Activated naive CD8-positive, alpha-beta T cell treated with anti-CD3 and anti-CD28 coated beads for 36 hours (primary cell): Measurements from ENCODE around the gene NT5DC1. TPM values are rescaled to one million over a fixed set of nuclear protein-coding genes. Genes with fewer than 3 reads are reported as not detected.

Experiments used
- DNase-seq: peaks from one replicate; pipeline ENCODE4 v3.0.0; 2021
- H3K27ac Mint-ChIP-seq: one replicate; pipeline ENCODE4 v1.8.0; 2022; ENCODE audit warnings: mild to moderate bottlenecking, moderate library complexity, mixed read lengths
- H3K27me3 Mint-ChIP-seq: one replicate; pipeline ENCODE4 v1.8.0; 2022; ENCODE audit warnings: mild to moderate bottlenecking, mixed read lengths
- H3K36me3 Mint-ChIP-seq: one replicate; pipeline ENCODE4 v1.8.0; 2021; ENCODE audit warnings: mild to moderate bottlenecking, mixed read lengths
- H3K4me1 Mint-ChIP-seq: one replicate; pipeline ENCODE4 v1.8.0; 2021; ENCODE audit warnings: mixed read lengths
- H3K4me3 Mint-ChIP-seq: one replicate; pipeline ENCODE4 v1.8.0; 2022; ENCODE audit warnings: mild to moderate bottlenecking, moderate library complexity, mixed read lengths
- H3K9me3 Mint-ChIP-seq: one replicate; pipeline ENCODE4 v1.8.0; 2022; ENCODE audit warnings: mixed read lengths
- total RNA-seq, 2 experiments: library from RNA; stranded (reverse); gene quantifications; one replicate each; pipeline ENCODE4 v1.2.3, GENCODE V29; 2021

The NT5DC1 gene
- total RNA-seq, 2 experiments from 2014 or later, result 42.6 to 47.1 TPM

- Mint-ChIP-seq H3K9me3 (no peaks in the 10 kb centered on the region), H3K27ac (no peak overlapping the region), H3K4me3 (no peak overlapping the region), H3K4me1 (peaks cover 3% of the 10 kb centered on the region), H3K27me3 (no peaks in the 10 kb centered on the region), H3K36me3 (no peaks in the 10 kb centered on the region)
- no peak for DNase-seq
Measured at GRCh38 chr6:116214681-116215080, 114.0 kb downstream of the NT5DC1 start.

GRCh38 chr6:116215414-116215813 is 114.8 kb downstream of the NT5DC1 start:
- Mint-ChIP-seq H3K27ac (no peak overlapping the region), H3K4me3 (no peak overlapping the region), H3K27me3 (no peaks in the 10 kb centered on the region), H3K4me1 (peaks cover 3% of the 10 kb centered on the region), H3K9me3 (no peaks in the 10 kb centered on the region), H3K36me3 (no peaks in the 10 kb centered on the region)
- DNase-seq, result no peak

GRCh38 chr6:116217069-116217468 is 116.4 kb downstream of the NT5DC1 start:
- Mint-ChIP-seq H3K27ac (no peak overlapping the region), H3K27me3 (no peaks in the 10 kb centered on the region), H3K9me3 (no peaks in the 10 kb centered on the region), H3K4me1 (peaks cover 3% of the 10 kb centered on the region), H3K4me3 (no peak overlapping the region), H3K36me3 (no peaks in the 10 kb centered on the region)
- DNase-seq, result no peak

- Mint-ChIP-seq H3K27me3 (no peaks in the 10 kb centered on the region), H3K4me3 (no peak overlapping the region), H3K27ac (no peak overlapping the region), H3K36me3 (no peaks in the 10 kb centered on the region), H3K4me1 (peaks cover 3% of the 10 kb centered on the region), H3K9me3 (no peaks in the 10 kb centered on the region)
- no peak for DNase-seq
Measured at GRCh38 chr6:116218172-116218633, 117.5 kb downstream of the NT5DC1 start.

- no peak overlapping the region for H3K4me3 Mint-ChIP-seq
- no peak overlapping the region for H3K27ac Mint-ChIP-seq
- H3K9me3 Mint-ChIP-seq, result no peaks in the 10 kb centered on the region
- no peaks in the 10 kb centered on the region for H3K36me3 Mint-ChIP-seq
- peaks cover 3% of the 10 kb centered on the region for H3K4me1 Mint-ChIP-seq
- H3K27me3 Mint-ChIP-seq, result no peaks in the 10 kb centered on the region
- no peak for DNase-seq
Measured at GRCh38 chr6:116218866-116219265, 118.2 kb downstream of the NT5DC1 start.

- Mint-ChIP-seq H3K27me3 (no peaks in the 10 kb centered on the region), H3K9me3 (no peaks in the 10 kb centered on the region), H3K4me3 (no peak overlapping the region), H3K36me3 (no peaks in the 10 kb centered on the region), H3K4me1 (peaks cover 3% of the 10 kb centered on the region), H3K27ac (no peak overlapping the region)
- no peak for DNase-seq
Measured at GRCh38 chr6:116221067-116221466, 120.4 kb downstream of the NT5DC1 start.

- H3K27ac Mint-ChIP-seq, result no peak overlapping the region
- no peak for DNase-seq
- H3K27me3 Mint-ChIP-seq, result no peaks in the 10 kb centered on the region
- H3K9me3 Mint-ChIP-seq, result no peaks in the 10 kb centered on the region
- H3K4me1 Mint-ChIP-seq, result peaks cover 3% of the 10 kb centered on the region
- H3K36me3 Mint-ChIP-seq, result no peaks in the 10 kb centered on the region
- no peak overlapping the region for H3K4me3 Mint-ChIP-seq
Measured at GRCh38 chr6:116221911-116222310, 121.3 kb downstream of the NT5DC1 start.

- DNase-seq, result no peak
- no peak overlapping the region for H3K4me3 Mint-ChIP-seq
- H3K4me1 Mint-ChIP-seq, result no peaks in the 10 kb centered on the region
- H3K27ac Mint-ChIP-seq, result no peak overlapping the region
- no peaks in the 10 kb centered on the region for H3K36me3 Mint-ChIP-seq
- H3K27me3 Mint-ChIP-seq, result no peaks in the 10 kb centered on the region
- no peaks in the 10 kb centered on the region for H3K9me3 Mint-ChIP-seq
Measured at GRCh38 chr6:116223355-116223754, 122.7 kb downstream of the NT5DC1 start.

- no peak overlapping the region for H3K4me3 Mint-ChIP-seq
- no peak for DNase-seq
- no peaks in the 10 kb centered on the region for H3K4me1 Mint-ChIP-seq
- H3K27ac Mint-ChIP-seq, result no peak overlapping the region
- no peaks in the 10 kb centered on the region for H3K27me3 Mint-ChIP-seq
- H3K9me3 Mint-ChIP-seq, result no peaks in the 10 kb centered on the region
- peaks cover 4% of the 10 kb centered on the region for H3K36me3 Mint-ChIP-seq
Measured at GRCh38 chr6:116229287-116229913, 128.7 kb downstream of the NT5DC1 start.

- no peak overlapping the region for H3K4me3 Mint-ChIP-seq
- H3K27ac Mint-ChIP-seq, result no peak overlapping the region
- DNase-seq, result no peak
- no peaks in the 10 kb centered on the region for H3K27me3 Mint-ChIP-seq
- H3K9me3 Mint-ChIP-seq, result no peaks in the 10 kb centered on the region
- H3K4me1 Mint-ChIP-seq, result no peaks in the 10 kb centered on the region
- H3K36me3 Mint-ChIP-seq, result peaks cover 2% of the 10 kb centered on the region
Measured at GRCh38 chr6:116234689-116235088, 134.0 kb downstream of the NT5DC1 start.

GRCh38 chr6:116238083-116238482 is 137.4 kb downstream of the NT5DC1 start:
- Mint-ChIP-seq H3K36me3 (peaks cover 2% of the 10 kb centered on the region), H3K4me3 (no peak overlapping the region), H3K9me3 (no peaks in the 10 kb centered on the region), H3K27me3 (no peaks in the 10 kb centered on the region), H3K27ac (no peak overlapping the region), H3K4me1 (no peaks in the 10 kb centered on the region)
- no peak for DNase-seq

GRCh38 chr6:116239256-116239655 is 138.6 kb downstream of the NT5DC1 start:
- no peaks in the 10 kb centered on the region for H3K4me1 Mint-ChIP-seq
- no peak overlapping the region for H3K27ac Mint-ChIP-seq
- H3K27me3 Mint-ChIP-seq, result no peaks in the 10 kb centered on the region
- H3K4me3 Mint-ChIP-seq, result no peak overlapping the region
- peaks cover 2% of the 10 kb centered on the region for H3K36me3 Mint-ChIP-seq
- DNase-seq, result no peak
- H3K9me3 Mint-ChIP-seq, result no peaks in the 10 kb centered on the region

- Mint-ChIP-seq H3K36me3 (peaks cover 2% of the 10 kb centered on the region), H3K4me1 (no peaks in the 10 kb centered on the region), H3K4me3 (no peak overlapping the region), H3K27me3 (no peaks in the 10 kb centered on the region), H3K27ac (peak overlapping the region; percentile 58), H3K9me3 (no peaks in the 10 kb centered on the region)
- DNase-seq, result no peak
Measured at GRCh38 chr6:116239856-116240255, 139.2 kb downstream of the NT5DC1 start.

GRCh38 chr6:116244284-116244683 is 143.6 kb downstream of the NT5DC1 start:
- no peaks in the 10 kb centered on the region for H3K9me3 Mint-ChIP-seq

GRCh38 chr6:116246089-116246488 is 145.4 kb downstream of the NT5DC1 start:
- H3K4me3 Mint-ChIP-seq, result no peak overlapping the region
- H3K36me3 Mint-ChIP-seq, result peaks cover 16% of the 10 kb centered on the region
- H3K27me3 Mint-ChIP-seq, result no peaks in the 10 kb centered on the region
- no peaks in the 10 kb centered on the region for H3K9me3 Mint-ChIP-seq
- peaks cover 25% of the 10 kb centered on the region for H3K4me1 Mint-ChIP-seq
- DNase-seq, result no peak
- no peak overlapping the region for H3K27ac Mint-ChIP-seq

More at GRCh38 chr6:116244284-116244683, 143.6 kb downstream of the NT5DC1 start:
- no peak overlapping the region for H3K4me3 Mint-ChIP-seq
- peaks cover 11% of the 10 kb centered on the region for H3K4me1 Mint-ChIP-seq
- H3K36me3 Mint-ChIP-seq, result peaks cover 6% of the 10 kb centered on the region
- no peak for DNase-seq
- no peaks in the 10 kb centered on the region for H3K27me3 Mint-ChIP-seq
- H3K27ac Mint-ChIP-seq, result no peak overlapping the region

- Mint-ChIP-seq H3K4me3 (no peak overlapping the region), H3K27ac (no peak overlapping the region), H3K27me3 (no peaks in the 10 kb centered on the region), H3K36me3 (peaks cover 27% of the 10 kb centered on the region), H3K9me3 (no peaks in the 10 kb centered on the region), H3K4me1 (peaks cover 37% of the 10 kb centered on the region)
- DNase-seq, result no peak
Measured at GRCh38 chr6:116247285-116247684, 146.6 kb downstream of the NT5DC1 start.
